GM18511 (cell line): ENCODE results near the gene NANOGP8.
"Not testable (repeated sequence)": the region's sequence is repeated elsewhere in the genome, so short reads cannot be mapped to it uniquely, and the experiment has no call there.

Source experiments
- ATAC-seq: cut with Tn5 transposase; IDR thresholded peaks from one replicate; pipeline ENCODE4 v1.9.1; 2021; ENCODE audit warnings: mild to moderate bottlenecking, moderate library complexity; ENCODE audit not compliant: unreplicated experiment

The NANOGP8 gene

DNA sequence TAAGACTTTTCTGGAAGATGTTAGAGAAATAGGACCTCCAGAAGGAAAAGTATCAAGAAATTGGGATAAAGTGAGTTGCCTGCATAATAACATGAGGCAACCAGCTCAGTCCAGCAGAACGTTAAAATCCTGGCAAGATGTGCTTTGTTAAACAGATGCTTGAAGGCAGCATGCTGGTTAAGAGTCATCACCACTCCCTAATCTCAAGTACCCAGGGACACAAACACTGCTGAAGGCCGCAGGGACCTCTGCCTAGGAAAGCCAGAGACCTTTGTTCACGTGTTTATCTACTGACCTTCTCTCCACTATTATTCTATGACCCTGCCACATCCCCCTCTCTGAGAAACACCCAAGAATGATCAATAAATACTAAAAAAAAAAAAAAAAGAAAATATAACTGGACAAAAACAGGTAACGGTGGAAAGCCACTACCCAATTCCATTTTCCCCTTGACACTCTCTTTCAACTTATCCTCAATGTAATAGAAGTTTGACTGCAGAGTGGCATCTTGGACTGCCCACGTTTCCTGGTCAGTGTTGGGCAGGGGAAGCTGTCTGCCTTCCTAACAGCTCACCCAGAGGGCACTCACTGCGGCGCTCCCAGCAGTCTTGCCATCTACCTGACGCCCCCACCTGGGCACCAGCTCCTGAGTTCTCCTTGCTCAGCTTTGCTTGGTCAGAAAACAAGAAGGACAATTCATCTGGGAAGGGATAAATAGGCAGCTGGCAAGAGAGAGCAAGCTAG is at the start of gene NANOGP8:
Gene NANOGP8, minus strand, starts transcription at position 120 of the 744 bp plus-strand sequence. CDS start 185 bp downstream, outside the sequence.
- not testable (repeated sequence) for ATAC-seq

DNA sequence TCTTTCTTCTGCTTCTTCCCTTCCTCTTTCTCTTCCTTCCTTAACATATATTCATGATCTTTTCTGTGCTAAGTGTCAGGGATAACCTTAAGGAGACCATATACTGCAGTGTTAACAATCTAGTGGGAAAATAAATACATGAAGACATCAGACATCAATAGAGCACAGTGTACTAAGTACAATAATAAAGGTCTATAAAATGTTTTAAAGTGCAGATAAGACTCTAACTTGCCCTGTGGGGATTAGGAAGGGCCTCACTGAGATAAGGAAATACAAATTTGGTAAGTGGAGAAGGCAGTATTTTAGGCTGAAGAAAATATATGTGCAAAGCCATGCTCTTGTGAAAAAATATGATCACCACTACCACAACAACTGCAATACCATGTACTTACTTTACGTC is 49.2 kb upstream of the NANOGP8 start:
- no peak for ATAC-seq

- ATAC-seq, result no peak
Measured at GRCh38 chr15:35130245-35130644, 45.1 kb upstream of the NANOGP8 start.

DNA sequence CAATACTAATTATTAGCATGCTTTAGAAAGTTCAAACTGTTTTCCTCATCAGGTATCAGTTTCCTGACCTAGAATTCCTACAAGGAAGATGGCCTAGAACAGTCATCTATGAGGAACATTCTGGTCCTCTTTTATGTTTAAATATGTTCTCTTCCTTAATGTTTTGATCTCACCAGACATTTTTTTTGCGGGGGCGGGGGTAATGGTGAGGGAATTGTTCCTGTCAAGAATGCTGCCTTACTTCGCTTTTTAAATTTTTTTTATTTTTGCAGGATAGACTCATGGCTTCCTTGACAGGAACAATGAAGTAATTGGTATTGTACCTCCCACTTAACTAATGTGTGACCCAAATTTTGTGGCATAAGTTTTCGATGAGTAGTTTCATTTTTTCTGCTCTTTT is 44.3 kb upstream of the NANOGP8 start:
- ATAC-seq, result no peak

- no peak for ATAC-seq
Measured at GRCh38 chr15:35127717-35128116, 42.6 kb upstream of the NANOGP8 start.

DNA sequence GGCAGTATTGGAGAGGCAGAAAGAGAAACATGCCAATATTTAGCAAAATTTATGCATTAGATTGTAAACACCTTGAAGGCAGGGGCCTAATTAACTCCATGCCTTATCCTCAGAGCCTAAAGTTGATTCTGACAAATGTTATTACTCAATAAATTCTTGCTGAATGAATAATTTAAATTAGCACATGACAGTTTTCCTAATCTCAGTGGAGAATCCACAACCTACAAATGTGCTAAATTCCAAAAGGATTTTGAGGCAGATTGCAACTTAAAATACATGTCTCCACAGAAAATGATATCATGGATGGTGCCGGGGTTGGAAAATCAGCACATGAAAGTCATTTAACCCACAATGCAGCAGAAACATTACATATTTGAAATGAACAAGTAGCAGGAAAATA is 41.1 kb upstream of the NANOGP8 start:
- no peak for ATAC-seq

DNA sequence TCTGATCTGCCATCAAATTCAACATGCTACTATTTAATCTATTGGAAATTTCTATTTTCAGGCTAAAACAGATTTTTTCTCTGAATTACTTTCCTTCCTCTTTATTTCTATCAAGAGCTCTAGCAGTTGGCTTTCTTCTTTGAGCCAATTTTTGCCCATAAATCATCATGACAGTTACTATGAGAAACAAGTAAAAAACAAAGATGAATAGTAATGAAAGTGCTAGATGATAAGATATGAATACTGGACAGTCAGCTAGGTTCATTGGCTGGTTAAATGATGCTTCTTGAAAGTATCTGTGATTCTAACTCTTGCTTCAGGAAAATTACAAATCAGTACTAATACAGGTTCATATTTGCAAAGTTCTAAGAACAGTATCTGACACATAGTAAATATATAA is 38.6 kb upstream of the NANOGP8 start:
- ATAC-seq, result no peak

DNA sequence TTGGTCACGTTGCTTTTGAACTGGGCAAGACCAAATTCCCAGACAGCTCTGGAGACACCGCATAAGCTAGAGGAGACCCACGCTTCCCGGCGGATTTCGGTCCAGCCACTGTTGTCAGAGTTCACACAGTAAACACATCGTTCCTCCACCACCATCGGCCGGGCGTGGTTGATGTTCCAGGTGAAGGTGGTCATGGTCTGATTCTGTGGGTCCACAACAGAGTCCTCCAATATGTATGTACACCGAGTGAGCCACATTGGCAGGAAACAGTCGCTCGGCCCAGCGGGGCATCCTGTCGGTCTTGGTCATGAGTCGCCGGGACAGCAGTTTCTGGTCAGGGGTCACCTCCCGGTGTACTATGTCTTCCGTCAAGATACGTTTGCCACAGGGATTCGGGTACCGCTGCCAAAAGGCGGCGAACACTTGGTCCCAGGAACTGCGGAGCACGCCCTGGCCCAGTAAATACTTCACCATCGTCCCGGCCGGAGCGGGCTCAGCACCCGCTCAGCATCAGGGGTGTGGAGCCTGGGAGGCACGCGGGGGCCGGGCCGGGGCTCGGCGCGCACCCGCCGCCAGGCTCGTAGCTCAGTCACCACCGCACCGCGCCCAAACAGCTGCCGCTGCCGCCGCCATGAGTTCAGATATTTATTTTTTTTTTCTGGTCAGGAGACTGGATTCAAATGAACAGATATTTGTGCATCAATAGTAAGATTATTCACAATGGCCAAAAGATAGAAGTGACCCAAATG is 36.7 kb upstream of the NANOGP8 start:
- no peak for ATAC-seq

DNA sequence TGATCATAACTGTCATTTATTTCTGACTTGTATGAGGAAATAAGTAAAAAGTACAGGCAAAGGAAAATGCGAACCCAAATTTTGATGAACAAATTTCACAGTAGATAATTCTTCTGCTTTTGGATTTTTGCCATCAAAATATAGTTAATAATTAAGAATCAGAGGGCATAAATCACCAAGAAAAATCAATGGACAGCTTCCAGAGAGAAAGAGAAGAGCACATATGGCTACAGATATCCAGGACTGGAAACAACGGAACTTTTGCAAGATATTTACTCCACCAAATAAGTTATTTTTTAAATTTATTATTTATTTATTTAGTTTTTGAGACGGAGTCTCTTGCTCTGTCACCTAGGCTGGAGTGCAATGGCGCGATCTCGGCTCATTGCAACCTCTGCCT is 35.1 kb upstream of the NANOGP8 start:
- ATAC-seq, result no peak

- ATAC-seq, result no peak
Measured at GRCh38 chr15:35118960-35119359, 33.9 kb upstream of the NANOGP8 start.

DNA sequence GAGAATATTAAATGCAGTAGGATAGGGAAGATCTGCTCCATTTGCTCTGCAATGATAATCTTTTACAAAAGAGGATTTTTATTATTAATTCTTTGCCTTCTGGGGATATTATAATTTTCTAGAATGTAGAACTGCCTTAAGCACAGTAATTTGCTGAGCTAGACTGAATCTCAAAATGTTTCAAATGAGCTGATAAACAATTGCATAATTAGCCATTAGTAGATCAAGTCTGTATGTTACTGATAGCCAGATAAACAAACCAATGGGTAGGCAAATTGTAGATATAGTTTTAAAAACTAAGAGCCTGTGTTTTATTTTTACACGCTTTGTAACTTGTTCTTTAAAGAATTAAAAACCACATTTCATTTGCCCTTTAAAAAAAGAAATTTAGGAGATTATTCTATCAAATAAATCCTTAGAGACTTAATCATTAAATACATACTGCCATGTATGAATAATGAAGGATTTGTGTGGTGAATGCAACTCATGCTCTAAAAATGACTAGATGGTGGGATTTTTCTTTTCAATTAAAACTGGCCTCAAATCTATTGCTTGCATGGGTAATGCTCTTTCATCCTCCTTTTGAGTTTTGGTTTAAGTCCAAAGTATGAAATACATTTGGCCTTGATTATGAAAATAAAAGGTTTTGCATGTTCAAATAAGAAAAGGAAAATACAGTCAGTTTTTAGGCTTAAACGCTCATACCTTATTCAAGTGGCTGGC is 32.6 kb upstream of the NANOGP8 start:
- no peak for ATAC-seq

DNA sequence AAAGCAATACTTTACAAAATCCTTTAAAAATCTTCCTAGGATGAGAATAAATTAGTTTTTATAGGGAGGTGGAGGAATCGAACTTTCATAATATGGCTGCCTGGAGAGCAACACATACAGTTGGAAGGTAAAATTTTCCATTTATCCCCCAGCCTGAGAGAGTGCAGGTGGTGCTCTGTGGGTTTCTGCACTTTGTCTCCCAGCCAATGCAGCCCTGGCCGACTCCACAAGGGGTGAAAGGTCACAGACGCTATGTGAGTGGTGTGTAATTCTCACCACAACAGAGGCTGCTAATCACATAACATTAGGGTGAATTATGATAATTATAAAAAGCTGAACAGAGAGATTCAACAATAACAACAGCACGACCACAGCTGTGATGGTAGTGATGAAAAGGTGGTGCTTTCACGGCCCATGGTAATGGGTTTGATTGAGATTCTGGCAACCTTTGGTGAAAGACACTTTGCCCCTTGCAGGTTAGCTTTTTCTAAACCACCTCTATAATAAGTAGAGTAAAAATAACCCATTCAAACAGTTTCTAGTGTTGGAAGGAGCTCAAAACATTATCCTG is 30.1 kb upstream of the NANOGP8 start:
- no peak for ATAC-seq

DNA sequence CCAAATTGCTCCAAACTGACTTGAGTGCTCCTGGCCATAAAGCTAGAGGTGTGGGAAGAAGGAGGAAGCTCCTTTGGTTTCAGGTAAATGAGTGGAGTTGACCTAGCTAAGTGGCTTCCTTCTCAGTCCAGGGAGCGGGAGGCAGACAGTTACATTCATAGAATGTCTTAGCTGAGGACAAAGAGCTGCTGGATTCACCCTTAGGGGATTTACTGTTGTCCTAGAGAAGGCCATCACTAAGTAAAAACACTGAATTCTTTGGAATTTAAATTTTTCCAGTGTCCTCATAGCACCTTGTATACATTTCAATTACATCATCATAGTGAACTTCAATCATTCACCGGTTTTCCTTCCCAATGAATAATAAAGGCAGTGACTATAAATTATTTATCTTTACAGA is 27.3 kb upstream of the NANOGP8 start:
- ATAC-seq, result no peak

DNA sequence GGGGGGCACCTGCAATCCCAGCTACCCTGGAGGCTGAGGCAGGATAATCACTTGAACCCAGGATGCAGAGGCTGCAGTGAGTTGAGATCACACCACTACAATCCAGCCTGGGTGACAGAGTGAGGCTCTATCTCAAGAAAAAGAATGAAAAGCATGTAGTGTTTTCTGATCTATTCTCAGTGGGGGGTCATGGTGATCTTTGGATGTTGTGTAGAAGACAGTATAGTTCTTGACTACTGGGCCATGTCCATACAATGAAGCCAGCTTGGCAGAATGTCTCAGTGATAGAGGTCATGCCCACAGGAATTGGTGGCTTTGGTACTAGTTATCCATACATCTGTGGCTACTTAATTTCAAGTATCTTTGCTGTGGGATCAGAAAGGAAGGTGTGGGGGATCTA is 26.8 kb upstream of the NANOGP8 start:
- ATAC-seq, result no peak

GRCh38 chr15:35108453-35108852 is 23.4 kb upstream of the NANOGP8 start:
- ATAC-seq, result no peak

DNA sequence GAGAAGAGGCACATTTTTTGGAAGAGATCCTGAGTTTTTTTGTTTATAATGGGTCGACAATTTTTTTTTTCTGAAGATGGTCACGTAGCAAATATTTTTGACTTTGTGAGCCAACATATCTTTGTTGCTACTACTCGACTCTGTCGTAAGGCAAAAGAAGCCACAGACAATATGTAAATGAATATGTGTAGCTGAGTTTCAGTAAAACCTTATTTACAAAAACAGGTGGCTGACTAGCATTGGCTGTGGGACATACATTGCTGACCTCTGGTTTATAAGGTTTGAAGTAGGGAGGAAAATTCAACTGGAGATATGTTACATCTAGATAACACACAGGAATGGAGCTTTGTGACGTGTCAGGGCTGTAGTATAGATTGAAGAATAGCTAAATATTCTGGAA is 22.5 kb upstream of the NANOGP8 start:
- no peak for ATAC-seq

- ATAC-seq, result no peak
Measured at GRCh38 chr15:35107122-35107521, 22.0 kb upstream of the NANOGP8 start.

DNA sequence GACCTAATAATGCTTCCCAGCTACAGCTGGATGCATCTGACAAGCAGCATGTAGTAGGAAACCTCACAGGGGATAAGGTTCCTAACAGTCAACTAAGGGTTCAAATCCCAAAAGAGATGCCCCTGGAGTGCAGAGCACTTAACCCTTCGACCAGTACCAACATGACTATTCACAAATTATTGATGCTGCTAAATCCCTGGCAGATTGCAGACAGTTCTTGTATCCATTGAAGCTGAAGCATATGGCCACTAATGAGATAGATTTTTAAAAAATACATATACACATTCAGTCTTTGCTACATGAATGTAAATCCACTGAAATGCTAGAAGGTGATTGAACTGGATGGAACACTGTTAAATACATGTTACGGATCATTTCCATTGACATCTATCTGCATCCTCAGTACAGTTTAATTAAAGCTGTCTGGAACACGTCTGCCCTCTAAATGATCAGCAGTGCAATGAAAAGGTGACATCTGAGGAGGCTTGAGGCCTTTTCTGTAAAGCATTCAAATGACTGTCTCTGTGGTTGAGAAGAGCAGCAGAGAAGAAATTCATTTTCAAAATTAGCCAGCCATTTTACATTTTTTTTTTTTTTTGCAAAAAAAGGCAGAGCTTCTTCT is 19.5 kb upstream of the NANOGP8 start:
- ATAC-seq, result no peak

DNA sequence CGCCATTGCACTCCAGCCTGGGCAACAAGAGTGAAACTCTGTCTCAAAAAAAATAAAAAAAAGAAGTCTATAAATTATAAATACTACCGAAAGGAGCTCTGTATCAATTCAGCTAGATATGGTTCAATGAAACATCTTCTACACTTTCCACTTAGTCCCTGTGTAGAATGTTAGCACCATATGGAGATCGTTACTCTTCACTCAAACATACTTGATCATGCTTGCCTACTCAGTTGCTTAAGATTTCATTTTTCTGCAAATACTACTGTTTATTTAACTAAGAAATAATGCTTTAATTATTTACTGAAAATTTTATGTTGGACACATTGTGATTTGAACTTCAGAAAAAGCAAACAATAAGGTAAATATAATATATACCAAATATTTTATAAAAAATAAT is 17.1 kb upstream of the NANOGP8 start:
- no peak for ATAC-seq

GRCh38 chr15:35101335-35101734 is 16.2 kb upstream of the NANOGP8 start:
- no peak for ATAC-seq

- no peak for ATAC-seq
Measured at GRCh38 chr15:35098737-35099136, 13.6 kb upstream of the NANOGP8 start.
